Measurements from ENCODE around the gene CSGALNACT2. TPM values are rescaled to one million over a fixed set of nuclear protein-coding genes. Genes with fewer than 3 reads are reported as not detected.

Gene CSGALNACT2
- total and polyA plus RNA-seq, 2 of the 13 experiments (the other 11 are each of a cell fraction or from before 2014, with no cell fraction given): 3.3 to 7.1 TPM

DNA sequence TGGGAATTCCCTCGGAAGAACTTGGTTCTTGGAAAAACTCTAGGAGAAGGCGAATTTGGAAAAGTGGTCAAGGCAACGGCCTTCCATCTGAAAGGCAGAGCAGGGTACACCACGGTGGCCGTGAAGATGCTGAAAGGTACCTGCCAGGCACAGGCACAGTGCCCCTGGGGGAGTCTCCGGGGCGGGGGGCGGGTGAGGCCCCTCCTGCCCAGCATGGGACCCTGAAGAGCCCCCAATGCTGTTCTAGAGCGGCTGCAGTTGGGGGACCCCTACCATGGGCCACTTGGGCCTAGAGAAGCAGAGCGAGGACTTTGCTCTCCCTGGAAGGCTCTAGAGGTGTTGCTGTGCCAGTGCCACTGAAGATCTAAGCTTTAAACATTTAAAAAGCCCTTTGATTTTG lies 21.6 kb upstream of the CSGALNACT2 start (continued):
- TF ChIP-seq, protein P1, sequence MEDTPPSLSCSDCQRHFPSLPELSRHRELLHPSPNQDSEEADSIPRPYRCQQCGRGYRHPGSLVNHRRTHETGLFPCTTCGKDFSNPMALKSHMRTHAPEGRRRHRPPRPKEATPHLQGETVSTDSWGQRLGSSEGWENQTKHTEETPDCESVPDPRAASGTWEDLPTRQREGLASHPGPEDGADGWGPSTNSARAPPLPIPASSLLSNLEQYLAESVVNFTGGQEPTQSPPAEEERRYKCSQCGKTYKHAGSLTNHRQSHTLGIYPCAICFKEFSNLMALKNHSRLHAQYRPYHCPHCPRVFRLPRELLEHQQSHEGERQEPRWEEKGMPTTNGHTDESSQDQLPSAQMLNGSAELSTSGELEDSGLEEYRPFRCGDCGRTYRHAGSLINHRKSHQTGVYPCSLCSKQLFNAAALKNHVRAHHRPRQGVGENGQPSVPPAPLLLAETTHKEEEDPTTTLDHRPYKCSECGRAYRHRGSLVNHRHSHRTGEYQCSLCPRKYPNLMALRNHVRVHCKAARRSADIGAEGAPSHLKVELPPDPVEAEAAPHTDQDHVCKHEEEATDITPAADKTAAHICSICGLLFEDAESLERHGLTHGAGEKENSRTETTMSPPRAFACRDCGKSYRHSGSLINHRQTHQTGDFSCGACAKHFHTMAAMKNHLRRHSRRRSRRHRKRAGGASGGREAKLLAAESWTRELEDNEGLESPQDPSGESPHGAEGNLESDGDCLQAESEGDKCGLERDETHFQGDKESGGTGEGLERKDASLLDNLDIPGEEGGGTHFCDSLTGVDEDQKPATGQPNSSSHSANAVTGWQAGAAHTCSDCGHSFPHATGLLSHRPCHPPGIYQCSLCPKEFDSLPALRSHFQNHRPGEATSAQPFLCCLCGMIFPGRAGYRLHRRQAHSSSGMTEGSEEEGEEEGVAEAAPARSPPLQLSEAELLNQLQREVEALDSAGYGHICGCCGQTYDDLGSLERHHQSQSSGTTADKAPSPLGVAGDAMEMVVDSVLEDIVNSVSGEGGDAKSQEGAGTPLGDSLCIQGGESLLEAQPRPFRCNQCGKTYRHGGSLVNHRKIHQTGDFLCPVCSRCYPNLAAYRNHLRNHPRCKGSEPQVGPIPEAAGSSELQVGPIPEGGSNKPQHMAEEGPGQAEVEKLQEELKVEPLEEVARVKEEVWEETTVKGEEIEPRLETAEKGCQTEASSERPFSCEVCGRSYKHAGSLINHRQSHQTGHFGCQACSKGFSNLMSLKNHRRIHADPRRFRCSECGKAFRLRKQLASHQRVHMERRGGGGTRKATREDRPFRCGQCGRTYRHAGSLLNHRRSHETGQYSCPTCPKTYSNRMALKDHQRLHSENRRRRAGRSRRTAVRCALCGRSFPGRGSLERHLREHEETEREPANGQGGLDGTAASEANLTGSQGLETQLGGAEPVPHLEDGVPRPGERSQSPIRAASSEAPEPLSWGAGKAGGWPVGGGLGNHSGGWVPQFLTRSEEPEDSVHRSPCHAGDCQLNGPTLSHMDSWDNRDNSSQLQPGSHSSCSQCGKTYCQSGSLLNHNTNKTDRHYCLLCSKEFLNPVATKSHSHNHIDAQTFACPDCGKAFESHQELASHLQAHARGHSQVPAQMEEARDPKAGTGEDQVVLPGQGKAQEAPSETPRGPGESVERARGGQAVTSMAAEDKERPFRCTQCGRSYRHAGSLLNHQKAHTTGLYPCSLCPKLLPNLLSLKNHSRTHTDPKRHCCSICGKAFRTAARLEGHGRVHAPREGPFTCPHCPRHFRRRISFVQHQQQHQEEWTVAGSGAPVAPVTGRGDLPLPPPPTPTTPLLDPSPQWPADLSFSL (CRISPR knock-in tag; IDR thresholded peaks at IDR 0.05): no peak
- TF ChIP-seq YEATS2 (CRISPR knock-in tag; IDR thresholded peaks at IDR 0.05; ENCODE audit: borderline replicate concordance) (no peak), MXI1 (IDR thresholded peaks at IDR 0.05; ENCODE audit: borderline replicate concordance, low read depth, low read length) (no peak), ZNF660 (CRISPR knock-in tag; IDR thresholded peaks at IDR 0.05; ENCODE audit: borderline replicate concordance, low read depth) (no peak), NONO (IDR thresholded peaks at IDR 0.05) (no peak), NONO (CRISPR knock-in tag; conservative IDR thresholded peaks at IDR 0.05) (no peak), NFATC3 (CRISPR knock-in tag; IDR thresholded peaks at IDR 0.05) (no peak)
- TF ChIP-seq, protein P2, sequence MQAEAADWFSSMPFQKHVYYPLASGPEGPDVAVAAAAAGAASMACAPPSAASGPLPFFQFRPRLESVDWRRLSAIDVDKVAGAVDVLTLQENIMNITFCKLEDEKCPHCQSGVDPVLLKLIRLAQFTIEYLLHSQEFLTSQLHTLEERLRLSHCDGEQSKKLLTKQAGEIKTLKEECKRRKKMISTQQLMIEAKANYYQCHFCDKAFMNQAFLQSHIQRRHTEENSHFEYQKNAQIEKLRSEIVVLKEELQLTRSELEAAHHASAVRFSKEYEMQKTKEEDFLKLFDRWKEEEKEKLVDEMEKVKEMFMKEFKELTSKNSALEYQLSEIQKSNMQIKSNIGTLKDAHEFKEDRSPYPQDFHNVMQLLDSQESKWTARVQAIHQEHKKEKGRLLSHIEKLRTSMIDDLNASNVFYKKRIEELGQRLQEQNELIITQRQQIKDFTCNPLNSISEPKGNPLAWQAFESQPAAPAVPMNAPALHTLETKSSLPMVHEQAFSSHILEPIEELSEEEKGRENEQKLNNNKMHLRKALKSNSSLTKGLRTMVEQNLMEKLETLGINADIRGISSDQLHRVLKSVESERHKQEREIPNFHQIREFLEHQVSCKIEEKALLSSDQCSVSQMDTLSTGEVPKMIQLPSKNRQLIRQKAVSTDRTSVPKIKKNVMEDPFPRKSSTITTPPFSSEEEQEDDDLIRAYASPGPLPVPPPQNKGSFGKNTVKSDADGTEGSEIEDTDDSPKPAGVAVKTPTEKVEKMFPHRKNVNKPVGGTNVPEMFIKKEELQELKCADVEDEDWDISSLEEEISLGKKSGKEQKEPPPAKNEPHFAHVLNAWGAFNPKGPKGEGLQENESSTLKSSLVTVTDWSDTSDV (CRISPR knock-in tag; IDR thresholded peaks at IDR 0.05): no peak

Measured in HepG2 (cell line).